Mesendoderm (in vitro differentiated cells): Measurements from ENCODE around the gene RFX2.

ENCODE experiments used
- DNase-seq: peaks from one replicate; pipeline ENCODE4 v3.0.0; 2013
- H2AK5ac ChIP-seq: 2 replicates; pipeline ENCODE4 v1.6.1; 2013; ENCODE audit warnings: low read length, inconsistent platforms
- H2BK120ac ChIP-seq: 2 replicates; pipeline ENCODE4 v1.6.1; 2013; ENCODE audit warnings: low read depth, mild to moderate bottlenecking, low read length, moderate library complexity, mixed read lengths
- H2BK15ac ChIP-seq: replicated peaks from 2 replicates; pipeline ENCODE4 v1.6.1; 2013; ENCODE audit warnings: low read depth, mild to moderate bottlenecking, moderate library complexity
- H2BK5ac ChIP-seq: 2 replicates; pipeline ENCODE4 v1.6.1; 2013; ENCODE audit warnings: low read length, inconsistent platforms
- H3K18ac ChIP-seq: 2 replicates; pipeline ENCODE4 v1.6.1; 2013; ENCODE audit warnings: mild to moderate bottlenecking, low read length, mixed read lengths
- H3K23ac ChIP-seq: one replicate; pipeline ENCODE4 v1.6.1; 2013; ENCODE audit warnings: low read length
- H3K27ac ChIP-seq: 2 replicates; pipeline ENCODE4 v1.5.1; 2013; ENCODE audit warnings: low read depth, mild to moderate bottlenecking, inconsistent platforms, low read length, moderate library complexity
- H3K27me3 ChIP-seq: 2 replicates; pipeline ENCODE4 v1.6.1; 2013; ENCODE audit warnings: low read length, control low read depth, mild to moderate bottlenecking, inconsistent platforms; ENCODE audit not compliant: insufficient read depth, poor library complexity
- H3K36me3 ChIP-seq: 2 replicates; pipeline ENCODE4 v1.6.1; 2013; ENCODE audit warnings: low read length, inconsistent platforms; ENCODE audit not compliant: control insufficient read depth, insufficient read depth
- H3K4ac ChIP-seq: one replicate; pipeline ENCODE4 v1.6.1; 2013; ENCODE audit warnings: low read depth, mild to moderate bottlenecking, low read length, moderate library complexity
- H3K4me1 ChIP-seq: 2 replicates; pipeline ENCODE4 v1.6.1; 2013; ENCODE audit warnings: low read depth, low read length, inconsistent platforms; ENCODE audit not compliant: control insufficient read depth
- H3K4me2 ChIP-seq: 2 replicates; pipeline ENCODE4 v1.6.1; 2013; ENCODE audit warnings: low read length
- H3K4me3 ChIP-seq: 2 replicates; pipeline ENCODE4 v1.5.1; 2013; ENCODE audit warnings: mild to moderate bottlenecking, low read length
- H3K56ac ChIP-seq: one replicate; pipeline ENCODE4 v1.6.1; 2013; ENCODE audit warnings: low read length
- H3K79me1 ChIP-seq: 2 replicates; pipeline ENCODE4 v1.6.1; 2013; ENCODE audit warnings: low read length, inconsistent platforms
- H3K79me2 ChIP-seq: 2 replicates; pipeline ENCODE4 v1.6.1; 2013; ENCODE audit warnings: mild to moderate bottlenecking, low read length; ENCODE audit not compliant: control insufficient read depth, insufficient read depth
- H3K9ac ChIP-seq: 2 replicates; pipeline ENCODE4 v1.6.1; 2013; ENCODE audit warnings: low read length, inconsistent platforms
- H4K5ac ChIP-seq: one replicate; pipeline ENCODE4 v1.6.1; 2013; ENCODE audit warnings: low read length
- H4K8ac ChIP-seq: one replicate; pipeline ENCODE4 v1.6.1; 2013; ENCODE audit warnings: low read depth, mild to moderate bottlenecking, control low read depth, low read length, moderate library complexity
- WGBS: extraction: QIAGEN DNeasy Blood & Tissue Kit; methylation state at CpG from one replicate; pipeline ENCODE4 v1.1.7; 2013; ENCODE audit warnings: low lambda C conversion rate, missing lambda C conversion rate; ENCODE audit not compliant: insufficient coverage; ENCODE audit errors: extremely low coverage; 5-methylcytosine and 5-hydroxymethylcytosine counted together

The RFX2 gene

DNA sequence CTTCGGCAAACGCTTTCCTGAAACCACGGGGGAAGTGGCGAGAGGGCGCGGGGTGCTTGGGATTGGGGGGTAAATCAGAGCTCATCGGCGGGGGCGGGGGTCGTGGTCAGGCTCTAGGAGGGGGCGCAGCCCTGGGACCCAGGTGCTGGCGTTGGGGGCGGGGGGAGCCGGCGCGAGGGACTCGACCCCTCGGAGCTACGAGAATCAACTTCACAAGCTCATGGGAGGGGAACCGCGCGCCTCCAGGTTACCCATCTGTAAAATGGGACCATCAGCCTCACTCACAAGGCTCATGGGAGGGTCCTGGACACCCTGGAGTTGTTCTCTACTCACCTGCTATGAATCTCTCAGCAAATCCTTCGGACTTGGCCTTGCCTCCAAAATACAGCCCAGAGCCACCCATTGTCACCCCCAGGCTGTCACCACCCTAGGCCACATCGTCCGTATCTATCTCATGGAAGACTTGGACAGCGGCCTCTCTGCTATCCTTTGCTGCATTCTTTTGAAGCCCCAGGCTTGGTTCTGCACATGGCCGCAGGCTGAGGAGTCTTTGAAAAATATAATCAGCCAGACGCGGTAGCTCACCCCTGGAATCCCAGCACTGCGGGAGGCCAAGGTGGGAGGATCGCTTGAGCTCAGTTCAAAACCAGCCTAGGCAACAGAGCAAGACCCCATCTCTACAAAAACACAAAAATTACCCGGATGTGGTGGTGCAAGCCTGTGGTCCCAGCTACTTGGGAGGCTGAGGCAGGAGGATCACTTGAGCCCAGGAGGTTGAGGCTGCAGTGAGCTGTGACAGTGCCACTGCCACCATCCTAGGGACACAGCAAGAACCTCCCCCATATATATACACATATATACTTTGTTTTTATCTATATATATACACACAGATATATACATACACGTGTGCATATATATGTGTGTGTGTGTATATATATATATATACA is 131.4 kb downstream of the RFX2 start:
- WGBS, result no CpG with 5 or more reads among the region's 33 CpGs
- H3K4me2 ChIP-seq, result peak overlapping the region; percentile 52
- no peak overlapping the region for H2BK120ac ChIP-seq
- no peak for DNase-seq
- H4K5ac ChIP-seq, result no peak overlapping the region
- H3K56ac ChIP-seq, result peak overlapping the region; percentile 95
- peak overlapping the region; percentile 82 for H3K9ac ChIP-seq
- H3K27ac ChIP-seq, result peak overlapping the region; percentile 5
- peak overlapping the region; percentile 91 for H3K4ac ChIP-seq
- no peak overlapping the region for H3K23ac ChIP-seq
- peaks cover 38% of the 10 kb centered on the region for H3K79me2 ChIP-seq
- H3K4me1 ChIP-seq, result peaks cover 3% of the 10 kb centered on the region
- no peak overlapping the region for H2BK5ac ChIP-seq
- no peaks in the 10 kb centered on the region for H3K36me3 ChIP-seq
- peak overlapping the region; percentile 53 for H3K4me3 ChIP-seq
- peak overlapping the region; percentile 69 for H3K18ac ChIP-seq
- peaks cover 28% of the 10 kb centered on the region for H3K79me1 ChIP-seq
- H2AK5ac ChIP-seq, result no peak overlapping the region
- no peak overlapping the region for H2BK15ac ChIP-seq
- no peaks in the 10 kb centered on the region for H3K27me3 ChIP-seq
- H4K8ac ChIP-seq, result no peak overlapping the region

DNA sequence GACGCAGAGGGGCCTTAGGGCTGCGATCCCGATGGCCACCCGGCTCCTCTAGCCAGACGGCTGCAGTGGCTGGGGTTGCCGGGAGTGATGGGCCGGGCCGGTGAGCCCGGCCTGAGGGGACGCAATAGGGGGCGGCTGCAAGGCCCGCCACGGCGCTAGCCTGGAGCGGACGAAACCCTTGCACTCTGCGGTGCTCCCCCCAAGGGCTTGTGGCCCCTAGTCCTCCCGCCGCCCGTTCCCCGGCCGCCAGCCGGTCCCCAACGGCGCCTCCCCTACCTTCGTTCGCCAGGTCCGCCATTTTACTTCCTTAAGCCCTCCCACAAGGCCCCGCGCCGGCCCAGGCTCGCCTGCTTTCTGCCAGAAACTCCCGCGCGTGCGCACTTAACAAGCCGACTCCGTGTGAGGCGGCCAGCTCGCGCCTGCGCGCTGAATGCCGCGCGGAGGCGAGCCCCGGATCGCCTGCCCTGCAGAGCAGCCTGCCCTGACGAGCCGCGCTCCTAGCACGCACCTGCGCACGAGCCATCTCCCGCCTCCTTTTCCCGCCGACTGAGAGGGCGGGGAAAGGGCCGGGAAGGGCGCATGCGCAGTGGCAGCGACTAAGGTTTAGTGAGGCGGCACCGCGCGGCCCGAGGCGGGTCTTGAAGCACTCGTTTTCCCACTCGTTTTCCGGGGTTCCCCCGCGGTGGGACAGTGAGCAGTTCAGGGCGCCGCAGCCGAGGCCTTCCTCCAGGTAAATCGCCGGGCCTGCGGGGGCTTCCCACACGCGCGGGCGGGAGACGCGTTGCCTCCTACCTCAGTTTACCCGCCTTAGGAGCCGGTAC is 132.3 kb downstream of the RFX2 start, which contains the start of gene RANBP3:
Gene RANBP3, minus strand, starts transcription at position 356 of the 821 bp plus-strand sequence. Its CDS starts 58 bp downstream, at position 298.
- H3K4me3 ChIP-seq, result peak within 1 kb of the TSS; percentile 96
- peak within 1 kb of the TSS; percentile 59 for H2BK5ac ChIP-seq
- H4K8ac ChIP-seq, result peak within 1 kb of the TSS; percentile 77
- H3K18ac ChIP-seq, result peak within 1 kb of the TSS; percentile 77
- no peak within 1 kb of the TSS for H4K5ac ChIP-seq
- peaks cover 3% of the 10 kb centered on the region for H3K4me1 ChIP-seq
- peaks cover 47% of the 10 kb centered on the region for H3K79me2 ChIP-seq
- peak within 1 kb of the TSS; percentile 91 for H3K4ac ChIP-seq
- no peaks in the 10 kb centered on the region for H3K27me3 ChIP-seq
- H2AK5ac ChIP-seq, result no peak within 1 kb of the TSS
- peak within 1 kb of the TSS; percentile 95 for H3K56ac ChIP-seq
- H3K23ac ChIP-seq, result peak within 1 kb of the TSS; percentile 72
- no peak within 1 kb of the TSS for H2BK15ac ChIP-seq
- H2BK120ac ChIP-seq, result no peak within 1 kb of the TSS
- H3K9ac ChIP-seq, result peak within 1 kb of the TSS; percentile 91
- no CpG with 5 or more reads among the region's 88 CpGs for WGBS
- peak within 1 kb of the TSS; percentile 91 for H3K27ac ChIP-seq
- no peaks in the 10 kb centered on the region for H3K36me3 ChIP-seq
- peak within 1 kb of the TSS; percentile 68 for H3K4me2 ChIP-seq
- peaks cover 35% of the 10 kb centered on the region for H3K79me1 ChIP-seq
- peak; percentile 99 for DNase-seq

DNA sequence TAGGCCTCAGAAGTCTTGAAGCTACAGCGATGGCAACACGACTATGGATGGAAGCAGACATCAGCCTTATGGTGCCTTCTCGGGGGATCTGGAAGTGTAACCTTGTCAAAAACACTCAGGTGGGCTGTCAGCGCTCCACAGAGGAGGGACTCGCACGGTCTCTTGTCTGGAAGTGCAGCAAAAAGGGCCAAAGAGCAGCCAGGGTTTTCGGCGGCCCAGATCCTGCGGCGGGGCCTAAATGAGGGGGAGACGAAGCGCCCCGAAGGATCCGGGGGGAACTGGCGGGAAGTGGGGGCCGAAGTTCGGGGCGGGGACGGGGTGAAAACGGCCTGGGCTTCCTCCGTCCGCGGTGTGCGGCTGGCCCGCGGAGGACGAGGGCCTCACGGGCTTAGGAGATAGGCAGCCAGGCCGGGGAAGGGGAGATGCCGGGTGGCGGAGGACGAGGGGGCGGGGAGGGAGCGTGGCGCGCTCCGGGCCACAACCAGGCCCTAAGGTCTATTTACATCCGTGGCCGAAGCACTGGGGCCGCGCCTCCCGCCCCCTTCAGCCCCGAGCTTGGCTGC is 133.0 kb downstream of the RFX2 start:
- Histone ChIP-seq H4K8ac (peak overlapping the region; percentile 77), H3K56ac (peak overlapping the region; percentile 90), H3K23ac (peak overlapping the region; percentile 72), H4K5ac (no peak overlapping the region), H3K4me3 (peak overlapping the region; percentile 96), H3K4me1 (peaks cover 3% of the 10 kb centered on the region), H3K18ac (peak overlapping the region; percentile 77), H3K79me2 (peaks cover 54% of the 10 kb centered on the region), H3K79me1 (peaks cover 40% of the 10 kb centered on the region), H3K9ac (peak overlapping the region; percentile 91), H2BK15ac (no peak overlapping the region), H3K27ac (peak overlapping the region; percentile 91), H3K27me3 (no peaks in the 10 kb centered on the region), H3K36me3 (no peaks in the 10 kb centered on the region), H2BK120ac (no peak overlapping the region), H2BK5ac (peak overlapping the region; percentile 59), H3K4me2 (peak overlapping the region; percentile 68), H2AK5ac (no peak overlapping the region), H3K4ac (peak overlapping the region; percentile 4)
- no CpG with 5 or more reads among the region's 43 CpGs for WGBS
- no peak for DNase-seq

DNA sequence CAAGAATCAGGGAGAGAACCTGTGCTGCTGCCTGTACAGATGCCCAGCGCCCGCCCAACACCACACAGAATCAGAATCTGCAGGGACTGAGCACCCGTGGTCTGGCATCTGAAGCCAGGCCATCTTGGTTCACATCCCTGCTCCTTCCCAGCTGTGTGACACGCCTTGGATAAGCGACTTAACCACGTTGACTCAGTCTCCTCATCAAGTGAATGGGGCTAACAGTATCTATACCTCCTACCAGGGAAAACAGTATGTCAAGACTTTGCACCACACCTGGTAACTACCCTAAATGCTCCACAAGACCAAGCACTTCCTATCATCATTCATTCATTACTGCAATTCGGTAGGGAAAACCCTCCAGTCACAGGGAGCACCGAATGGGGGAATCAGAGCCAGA is 133.5 kb downstream of the RFX2 start:
- Histone ChIP-seq H3K27me3 (no peaks in the 10 kb centered on the region), H2BK120ac (no peak overlapping the region), H3K4me3 (peak overlapping the region; percentile 96), H3K56ac (peak overlapping the region; percentile 90), H3K79me1 (peaks cover 44% of the 10 kb centered on the region), H3K18ac (no peak overlapping the region), H2AK5ac (no peak overlapping the region), H2BK5ac (no peak overlapping the region), H3K4ac (no peak overlapping the region), H4K5ac (no peak overlapping the region), H4K8ac (no peak overlapping the region), H3K23ac (no peak overlapping the region), H3K27ac (no peak overlapping the region), H2BK15ac (no peak overlapping the region), H3K36me3 (no peaks in the 10 kb centered on the region), H3K79me2 (peaks cover 59% of the 10 kb centered on the region), H3K4me1 (peaks cover 3% of the 10 kb centered on the region), H3K4me2 (peak overlapping the region; percentile 68), H3K9ac (peak overlapping the region; percentile 91)
- WGBS, result no CpG with 5 or more reads among the region's 8 CpGs
- DNase-seq, result no peak

DNA sequence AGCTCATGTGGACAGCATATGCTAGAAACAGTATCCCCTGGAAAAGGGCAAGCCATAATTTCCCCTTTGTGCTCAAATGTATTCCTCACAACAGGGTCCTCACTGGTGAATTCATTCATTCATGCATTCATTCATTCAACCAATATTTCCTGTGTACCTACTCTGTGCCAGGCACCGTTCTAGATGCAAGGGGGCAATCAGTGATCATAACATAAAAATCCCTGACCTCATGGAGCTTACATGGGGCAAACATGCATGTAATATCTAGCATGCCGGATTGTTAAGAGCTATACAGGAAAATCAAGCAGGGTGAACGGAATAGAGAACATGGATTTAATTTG is 134.9 kb downstream of the RFX2 start:
- Histone ChIP-seq H3K79me1 (peaks cover 53% of the 10 kb centered on the region), H3K9ac (no peak overlapping the region), H3K4me3 (no peak overlapping the region), H3K36me3 (no peaks in the 10 kb centered on the region), H3K4me2 (no peak overlapping the region), H3K27ac (no peak overlapping the region), H3K18ac (no peak overlapping the region), H3K4me1 (peaks cover 3% of the 10 kb centered on the region), H3K79me2 (peaks cover 71% of the 10 kb centered on the region), H3K23ac (no peak overlapping the region), H2BK5ac (no peak overlapping the region), H2AK5ac (no peak overlapping the region), H3K56ac (no peak overlapping the region), H4K8ac (no peak overlapping the region), H4K5ac (no peak overlapping the region), H2BK120ac (no peak overlapping the region), H3K4ac (no peak overlapping the region), H2BK15ac (no peak overlapping the region), H3K27me3 (no peaks in the 10 kb centered on the region)
- no peak for DNase-seq
- WGBS, result no CpG with 5 or more reads among the region's 3 CpGs
